Embryonic facial prominence (tissue), 1 donor: Measurements from ENCODE around the gene GRIN2D.

Experiments used
- DNase-seq: peaks from one replicate; pipeline ENCODE4 v3.0.0-alpha.2; 2016; ENCODE audit errors: extremely low spot score

Gene GRIN2D

GRCh38 chr19:48393559-48394330 is at the start of gene GRIN2D:
Gene GRIN2D, plus strand, starts transcription at chr19:48393668. Its CDS starts 4,725 bp downstream, at chr19:48398393.
- no peak for DNase-seq

GRCh38 chr19:48344892-48345291 is 48.6 kb upstream of the GRIN2D start:
- no peak for DNase-seq

GRCh38 chr19:48346191-48346590 is 47.3 kb upstream of the GRIN2D start:
- no peak for DNase-seq

GRCh38 chr19:48348045-48348444 is 45.4 kb upstream of the GRIN2D start:
- no peak for DNase-seq

- DNase-seq = no peak
These were observed 44.7 kb upstream of the GRIN2D start for GRCh38 chr19:48348737-48349136.

GRCh38 chr19:48350856-48351255 is 42.6 kb upstream of the GRIN2D start:
- no peak for DNase-seq

- DNase-seq = no peak
These were observed 42.1 kb upstream of the GRIN2D start for GRCh38 chr19:48351341-48351752.

GRCh38 chr19:48353677-48354076 is 39.8 kb upstream of the GRIN2D start:
- DNase-seq = no peak

GRCh38 chr19:48354332-48354992 is 39.0 kb upstream of the GRIN2D start:
- DNase-seq = no peak

- DNase-seq = no peak
These were observed 38.0 kb upstream of the GRIN2D start for GRCh38 chr19:48355365-48355954.

- no peak for DNase-seq
These were observed 34.3 kb upstream of the GRIN2D start for GRCh38 chr19:48359123-48359522.

GRCh38 chr19:48361912-48362311 is 31.6 kb upstream of the GRIN2D start:
- DNase-seq = no peak

GRCh38 chr19:48362716-48363499 is 30.6 kb upstream of the GRIN2D start:
- DNase-seq = peak; percentile 95

GRCh38 chr19:48363500-48363809 is 30.0 kb upstream of the GRIN2D start:
- DNase-seq = no peak

GRCh38 chr19:48363810-48364597 is 29.5 kb upstream of the GRIN2D start, which contains the start of the genes SYNGR4 and TMEM143:
Gene SYNGR4, plus strand, starts transcription at chr19:48364367. Its CDS starts 1,476 bp downstream, at chr19:48365843.
Gene TMEM143, minus strand, starts transcription at chr19:48363940. Its CDS starts 20 bp downstream, at chr19:48363920.
- DNase-seq = peak; percentile 99

- no peak for DNase-seq
These were observed 28.7 kb upstream of the GRIN2D start for GRCh38 chr19:48364598-48365348.

- no peak for DNase-seq
These were observed 27.9 kb upstream of the GRIN2D start for GRCh38 chr19:48365602-48366001.

- DNase-seq = no peak
These were observed 25.6 kb upstream of the GRIN2D start for GRCh38 chr19:48367855-48368254.

GRCh38 chr19:48368936-48369335 is 24.5 kb upstream of the GRIN2D start:
- DNase-seq = no peak

GRCh38 chr19:48370955-48371354 is 22.5 kb upstream of the GRIN2D start:
- DNase-seq = no peak
